H9 (cell line): ENCODE results near the gene TMTC3. TPM values are rescaled to one million over a fixed set of nuclear protein-coding genes. Genes with fewer than 3 reads are reported as not detected.
A peak's percentile ranks its signal among the peaks of the same experiment; 100 is the strongest.

ENCODE experiments used
- DNase-seq: peaks from one replicate; pipeline ENCODE4 v3.0.0-alpha.2; 2017
- H2AFZ ChIP-seq: one replicate; pipeline ENCODE4 v1.6.1; 2013; ENCODE audit warnings: mild to moderate bottlenecking, low read length, control low read depth, moderate library complexity
- H2AK5ac ChIP-seq: 2 replicates; pipeline ENCODE4 v1.6.1; 2013; ENCODE audit warnings: low read length, control low read depth, mixed read lengths; ENCODE audit not compliant: insufficient read length
- H2BK120ac ChIP-seq: one replicate; pipeline ENCODE4 v1.6.1; 2013; ENCODE audit warnings: low read depth, mild to moderate bottlenecking, low read length, control low read depth, inconsistent platforms; ENCODE audit not compliant: poor library complexity, severe bottlenecking
- H2BK12ac ChIP-seq: 2 replicates; pipeline ENCODE4 v1.6.1; 2013; ENCODE audit warnings: low read length, control low read depth, mixed read lengths, low read depth; ENCODE audit not compliant: insufficient read length
- H2BK15ac ChIP-seq: 2 replicates; pipeline ENCODE4 v1.6.1; 2013; ENCODE audit warnings: low read depth, low read length, control low read depth
- H2BK20ac ChIP-seq: one replicate; pipeline ENCODE4 v1.6.1; 2013; ENCODE audit warnings: low read depth, mild to moderate bottlenecking, low read length, control low read depth, inconsistent platforms; ENCODE audit not compliant: poor library complexity, severe bottlenecking
- H2BK5ac ChIP-seq: 2 replicates; pipeline ENCODE4 v1.6.1; 2013; ENCODE audit warnings: low read length, control low read depth, mixed read lengths; ENCODE audit not compliant: insufficient read length
- H3K14ac ChIP-seq: 2 replicates; pipeline ENCODE4 v1.6.1; 2013; ENCODE audit warnings: low read length, control low read depth; ENCODE audit not compliant: insufficient read depth
- H3K18ac ChIP-seq: 2 replicates; pipeline ENCODE4 v1.6.1; 2013; ENCODE audit warnings: low read depth, mild to moderate bottlenecking, mixed read lengths, low read length, control low read depth; ENCODE audit not compliant: insufficient read length
- H3K23ac ChIP-seq: 2 replicates; pipeline ENCODE4 v1.6.1; 2013; ENCODE audit warnings: low read length, control low read depth, mixed read lengths, low read depth; ENCODE audit not compliant: insufficient read length
- H3K23me2 ChIP-seq: 2 replicates; pipeline ENCODE4 v1.6.1; 2013; ENCODE audit warnings: low read depth, mild to moderate bottlenecking, mixed read lengths, low read length, control low read depth; ENCODE audit not compliant: insufficient read length, poor library complexity, severe bottlenecking
- H3K27ac ChIP-seq: 2 replicates; pipeline ENCODE4 v1.5.1; 2013; ENCODE audit warnings: low read length, control low read depth, mixed read lengths, low read depth; ENCODE audit not compliant: insufficient read length
- H3K27me3 ChIP-seq: 2 replicates; pipeline ENCODE4 v1.6.1; 2013; ENCODE audit warnings: low read length, control low read depth, inconsistent platforms; ENCODE audit not compliant: insufficient read depth
- H3K4ac ChIP-seq: 2 replicates; pipeline ENCODE4 v1.6.1; 2013; ENCODE audit warnings: low read depth, mild to moderate bottlenecking, control low read depth, inconsistent platforms, low read length, moderate library complexity
- H3K4me1 ChIP-seq: 2 replicates; pipeline ENCODE4 v1.6.1; 2013; ENCODE audit warnings: low read length, control low read depth, inconsistent platforms; ENCODE audit not compliant: insufficient read depth
- H3K4me2 ChIP-seq: 2 replicates; pipeline ENCODE4 v1.6.1; 2013; ENCODE audit warnings: low read length, control low read depth, mixed read lengths; ENCODE audit not compliant: insufficient read length, insufficient read depth
- H3K56ac ChIP-seq: 2 replicates; pipeline ENCODE4 v1.6.1; 2013; ENCODE audit warnings: low read depth, mild to moderate bottlenecking, mixed read lengths, low read length, control low read depth; ENCODE audit not compliant: insufficient read length
- H3K79me1 ChIP-seq: 2 replicates; pipeline ENCODE4 v1.6.1; 2013; ENCODE audit warnings: low read depth, mild to moderate bottlenecking, moderate library complexity, low read length, control low read depth, inconsistent platforms; ENCODE audit not compliant: insufficient read depth, poor library complexity, severe bottlenecking
- H3K79me2 ChIP-seq: 2 replicates; pipeline ENCODE4 v1.6.1; 2013; ENCODE audit warnings: low read length, control low read depth, inconsistent platforms; ENCODE audit not compliant: insufficient read depth
- H3K9ac ChIP-seq: 2 replicates; pipeline ENCODE4 v1.6.1; 2013; ENCODE audit warnings: low read length, control low read depth, mixed read lengths; ENCODE audit not compliant: insufficient read length; ENCODE audit errors: extremely low read depth
- H3K9me3 ChIP-seq: one replicate; pipeline ENCODE4 v1.6.1; 2013; ENCODE audit warnings: low read depth, low read length, inconsistent platforms; ENCODE audit not compliant: control insufficient read depth
- H3T11ph ChIP-seq: one replicate; pipeline ENCODE4 v1.6.1; 2013; ENCODE audit warnings: mild to moderate bottlenecking, low read length, control low read depth, inconsistent platforms
- H4K20me1 ChIP-seq: one replicate; pipeline ENCODE4 v1.6.1; 2013; ENCODE audit not compliant: control insufficient read depth, insufficient read length, insufficient read depth
- H4K5ac ChIP-seq: 2 replicates; pipeline ENCODE4 v1.6.1; 2013; ENCODE audit warnings: low read depth, mild to moderate bottlenecking, mixed read lengths, low read length, control low read depth; ENCODE audit not compliant: insufficient read length
- H4K8ac ChIP-seq: replicated peaks from 2 replicates; pipeline ENCODE4 v1.6.1; 2013; ENCODE audit warnings: low read length, control low read depth, mixed read lengths, low read depth; ENCODE audit not compliant: insufficient read length
- H4K91ac ChIP-seq: 2 replicates; pipeline ENCODE4 v1.6.1; 2013; ENCODE audit warnings: low read depth, mild to moderate bottlenecking, moderate library complexity, mixed read lengths, low read length, control low read depth; ENCODE audit not compliant: insufficient read length
- H3K27ac Mint-ChIP-seq, 3 experiments: 2 replicates in 2 of 3; 3 replicates in 1 of 3; pipeline ENCODE4 v1.8.0; 2020 to 2021; ENCODE audit warnings: mixed read lengths in 3 of 3, mild to moderate bottlenecking in 1 of 3, moderate library complexity in 1 of 3
- H3K27me3 Mint-ChIP-seq: 2 replicates; pipeline ENCODE4 v1.8.0; 2021; ENCODE audit warnings: low read depth, mild to moderate bottlenecking, moderate library complexity, mixed read lengths
- H3K36me3 Mint-ChIP-seq, 3 experiments: 2 replicates in 2 of 3; 3 replicates in 1 of 3; pipeline ENCODE4 v1.8.0; 2020 to 2021; ENCODE audit warnings: low read depth in 3 of 3, mixed read lengths in 3 of 3; ENCODE audit not compliant: insufficient read depth in 1 of 3
- H3K4me1 Mint-ChIP-seq, 2 experiments: 2 replicates each; pipeline ENCODE4 v1.8.0; 2020; ENCODE audit warnings: mixed read lengths in 2 of 2
- H3K4me3 Mint-ChIP-seq, 2 experiments: 2 replicates in 1 of 2; 3 replicates in 1 of 2; pipeline ENCODE4 v1.8.0; 2020 to 2021; ENCODE audit warnings: mild to moderate bottlenecking in 2 of 2, mixed read lengths in 2 of 2, moderate library complexity in 1 of 2
- H3K9me3 Mint-ChIP-seq, 2 experiments: 2 replicates in 1 of 2; 3 replicates in 1 of 2; pipeline ENCODE4 v1.8.0; 2020; ENCODE audit warnings: mild to moderate bottlenecking in 2 of 2, mixed read lengths in 2 of 2, moderate library complexity in 1 of 2
- WGBS: extraction: QIAGEN DNeasy Blood & Tissue Kit; methylation state at CpG from one replicate; pipeline ENCODE4 v1.1.7; 2013; ENCODE audit warnings: missing lambda C conversion rate, low lambda C conversion rate, mixed read lengths; ENCODE audit not compliant: insufficient read length; ENCODE audit errors: extremely low coverage; 5-methylcytosine and 5-hydroxymethylcytosine counted together
- total RNA-seq: library from RNA; stranded (reverse); gene quantifications from 2 replicates; pipeline ENCODE4 v1.2.1, GENCODE V29; 2021
- TF ChIP-seq, protein P1 (sequence below): fragments of 200-600 bp; sonication (generic); conservative IDR thresholded peaks from 3 replicates; pipeline ENCODE4 v1.8.0; 2021; ENCODE audit warnings: antibody characterized with exemption, mild to moderate bottlenecking

The TMTC3 gene
- total RNA-seq, 1 experiment from 2014 or later: 37.7 TPM

DNA sequence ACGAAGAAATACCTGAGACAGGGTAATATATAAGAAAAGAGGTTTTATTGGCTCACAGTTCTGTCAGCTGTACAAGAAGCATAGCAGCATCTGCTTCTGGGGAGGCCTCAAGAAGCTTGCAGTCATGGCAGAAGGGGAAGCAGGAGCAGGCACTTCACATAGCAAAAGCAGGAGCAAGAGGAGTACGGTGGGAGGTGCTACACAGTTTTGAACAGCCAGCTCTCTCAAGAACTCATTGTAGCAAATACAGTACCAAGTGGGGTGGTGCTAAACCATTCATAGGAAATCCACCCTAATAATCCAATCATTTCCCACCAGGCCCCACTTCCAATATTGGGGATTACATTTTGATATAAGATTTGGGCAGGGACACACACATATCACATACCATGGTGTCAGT, 8.0 kb downstream of the TMTC3 start:
- H4K91ac ChIP-seq: no peak overlapping the region
- H3K23ac ChIP-seq: no peak overlapping the region
- no peak overlapping the region for H2AFZ ChIP-seq
- no CpG with 5 or more reads among the region's 2 CpGs for WGBS
- no peaks in the 10 kb centered on the region for H3K79me1 ChIP-seq
- H3K27me3 Mint-ChIP-seq: no peaks in the 10 kb centered on the region
- H2BK12ac ChIP-seq: no peak overlapping the region
- H4K20me1 ChIP-seq: no peaks in the 10 kb centered on the region
- no peak overlapping the region for H2AK5ac ChIP-seq
- H3K23me2 ChIP-seq: no peaks in the 10 kb centered on the region
- H3K56ac ChIP-seq: no peak overlapping the region
- H3K79me2 ChIP-seq: peaks cover 3% of the 10 kb centered on the region; the same call in 1 of the 2 replicates
- H3K9ac ChIP-seq: no peak overlapping the region
- no peak overlapping the region for H2BK120ac ChIP-seq
- H3K4ac ChIP-seq: no peak overlapping the region
- no peak overlapping the region for H3K18ac ChIP-seq
- H3K4me1 Mint-ChIP-seq: peaks cover 29 to 33% of the 10 kb centered on the region in 2 experiments
- no peak overlapping the region for H4K8ac ChIP-seq
- no peaks in the 10 kb centered on the region for H3K9me3 ChIP-seq
- H2BK20ac ChIP-seq: no peak overlapping the region
- no peak for DNase-seq
- no peak overlapping the region for H2BK5ac ChIP-seq
- H3K14ac ChIP-seq: no peak overlapping the region
- peaks cover 6% of the 10 kb centered on the region; the same call in 1 of the 2 replicates for H3K4me1 ChIP-seq
- no peak overlapping the region for H2BK15ac ChIP-seq
- no peak overlapping the region for H3K27ac ChIP-seq
- TF ChIP-seq, protein P1, sequence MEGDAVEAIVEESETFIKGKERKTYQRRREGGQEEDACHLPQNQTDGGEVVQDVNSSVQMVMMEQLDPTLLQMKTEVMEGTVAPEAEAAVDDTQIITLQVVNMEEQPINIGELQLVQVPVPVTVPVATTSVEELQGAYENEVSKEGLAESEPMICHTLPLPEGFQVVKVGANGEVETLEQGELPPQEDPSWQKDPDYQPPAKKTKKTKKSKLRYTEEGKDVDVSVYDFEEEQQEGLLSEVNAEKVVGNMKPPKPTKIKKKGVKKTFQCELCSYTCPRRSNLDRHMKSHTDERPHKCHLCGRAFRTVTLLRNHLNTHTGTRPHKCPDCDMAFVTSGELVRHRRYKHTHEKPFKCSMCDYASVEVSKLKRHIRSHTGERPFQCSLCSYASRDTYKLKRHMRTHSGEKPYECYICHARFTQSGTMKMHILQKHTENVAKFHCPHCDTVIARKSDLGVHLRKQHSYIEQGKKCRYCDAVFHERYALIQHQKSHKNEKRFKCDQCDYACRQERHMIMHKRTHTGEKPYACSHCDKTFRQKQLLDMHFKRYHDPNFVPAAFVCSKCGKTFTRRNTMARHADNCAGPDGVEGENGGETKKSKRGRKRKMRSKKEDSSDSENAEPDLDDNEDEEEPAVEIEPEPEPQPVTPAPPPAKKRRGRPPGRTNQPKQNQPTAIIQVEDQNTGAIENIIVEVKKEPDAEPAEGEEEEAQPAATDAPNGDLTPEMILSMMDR: no peak
- no peak overlapping the region for H4K5ac ChIP-seq
- no peaks in the 10 kb centered on the region for H3K27me3 ChIP-seq
- no peak overlapping the region for H3K4me3 Mint-ChIP-seq
- peaks cover 0 to 2% (median 0%) of the 10 kb centered on the region in 3 experiments; a peak in 1 of 7 replicates for H3K36me3 Mint-ChIP-seq
- no peak overlapping the region for H3T11ph ChIP-seq
- peak overlapping the region in 1 of 3 experiments; percentile 42; a peak in 2 of 7 replicates for H3K27ac Mint-ChIP-seq
- no peaks in the 10 kb centered on the region for H3K9me3 Mint-ChIP-seq
- H3K4me2 ChIP-seq: no peak overlapping the region
